PC-3 (cell line): ENCODE measurements around the gene ALOX15B. TPM values are rescaled to one million over a fixed set of nuclear protein-coding genes. Genes with fewer than 3 reads are reported as not detected.

Experiments used
- ATAC-seq: fragments of 200-7000 bp; cut with Tn5 transposase; 2 replicates; pipeline ENCODE4 v1.9.1; 2020; ENCODE audit warnings: mild to moderate bottlenecking, moderate library complexity
- BruUV-seq: library from RNA; stranded (reverse); fragments of 400-500 nt; replicated peaks from 2 replicates; lab custom pipeline; 2021; lab: Mats Ljungman, UMichigan
- CTCF ChIA-PET: fragments of 300-600 bp; sonication (Branson Sonifier 250); formaldehyde crosslinking; loops from one replicate; lab custom pipeline; 2022; ENCODE audit warnings: antibody characterized with exemption; lab: Charles Lee
- POLR2A ChIA-PET: fragments of 300-600 bp; sonication (Branson Sonifier 250); formaldehyde crosslinking; loops from one replicate; lab custom pipeline; 2022; ENCODE audit warnings: antibody characterized with exemption; ENCODE audit not compliant: unreplicated experiment; lab: Charles Lee
- DNase-seq: peaks from one replicate; pipeline ENCODE4 v3.0.0-alpha.2; 2015
- H2AFZ ChIP-seq: fragments of 300-600 bp; sonication (generic); 2 replicates; pipeline ENCODE4 v1.6.0; 2016; ENCODE audit warnings: antibody characterized with exemption, low read length
- H3F3A ChIP-seq: fragments of 300-600 bp; sonication (generic); one replicate; pipeline ENCODE4 v1.6.0; 2017; ENCODE audit warnings: antibody characterized with exemption, low read length, control low read depth, mild to moderate bottlenecking; ENCODE audit not compliant: unreplicated experiment
- H3K27ac ChIP-seq: fragments of 300-600 bp; sonication (generic); 2 replicates; pipeline ENCODE4 v1.5.1; 2016; ENCODE audit warnings: mild to moderate bottlenecking, low read length
- H3K27me3 ChIP-seq: fragments of 300-600 bp; sonication (generic); 2 replicates; pipeline ENCODE4 v1.6.1; 2016; ENCODE audit warnings: low read length, mixed read lengths
- H3K36me3 ChIP-seq: fragments of 300-600 bp; sonication (generic); 2 replicates; pipeline ENCODE4 v1.6.1; 2016; ENCODE audit warnings: low read depth, mixed run types, low read length, mixed read lengths
- H3K4me1 ChIP-seq: fragments of 300-600 bp; sonication (generic); 2 replicates; pipeline ENCODE4 v1.5.1; 2016; ENCODE audit warnings: low read length; ENCODE audit not compliant: insufficient read depth
- H3K4me2 ChIP-seq: fragments of 300-600 bp; sonication (generic); 2 replicates; pipeline ENCODE4 v1.6.0; 2016; ENCODE audit warnings: low read length
- H3K4me3 ChIP-seq: fragments of 300-600 bp; sonication (generic); 2 replicates; pipeline ENCODE4 v1.5.1; 2016; ENCODE audit warnings: mild to moderate bottlenecking, low read length, mixed read lengths
- H3K79me2 ChIP-seq: fragments of 300-600 bp; sonication (generic); 2 replicates; pipeline ENCODE4 v1.6.1; 2017; ENCODE audit warnings: low read length, mixed read lengths
- H3K9ac ChIP-seq: fragments of 300-600 bp; sonication (generic); 2 replicates; pipeline ENCODE4 v1.6.0; 2016; ENCODE audit warnings: mild to moderate bottlenecking, low read length
- H3K9me2 ChIP-seq: fragments of 300-600 bp; sonication (generic); replicated peaks from 2 replicates; pipeline ENCODE4 v1.6.1; 2016; ENCODE audit warnings: mixed run types, low read length, mixed read lengths
- H3K9me3 ChIP-seq: fragments of 300-600 bp; sonication (generic); 2 replicates; pipeline ENCODE4 v1.6.1; 2016; ENCODE audit warnings: low read length, mixed read lengths
- H4K20me1 ChIP-seq: fragments of 300-600 bp; sonication (generic); 2 replicates; pipeline ENCODE4 v1.6.1; 2016; ENCODE audit warnings: low read length, mixed read lengths
- EZH2 ChIP-seq: fragments of 300-600 bp; sonication (generic); IDR thresholded peaks from one replicate; pipeline ENCODE4 v1.6.1; 2017; ENCODE audit warnings: antibody characterized with exemption, mild to moderate bottlenecking, low read length; ENCODE audit not compliant: unreplicated experiment
- EZH2phosphoT487 ChIP-seq: fragments of 300-600 bp; sonication (generic); IDR thresholded peaks from 2 replicates; pipeline ENCODE4 v1.6.1; 2018; ENCODE audit warnings: mild to moderate bottlenecking, antibody characterized with exemption, low read length, borderline replicate concordance
- intact Hi-C: fragments of 100-400 bp; cut with micrococcal nuclease; formaldehyde crosslinking; loops from 2 replicates; pipeline ENCODE4 v1.9.0; 2023
- total RNA-seq: library from RNA; depleted of rRNA; stranded (reverse); fragments of >200 nt; gene quantifications from 2 replicates; pipeline ENCODE4 v1.2.3, GENCODE V29; 2014
- TF ChIP-seq, protein P1 (sequence below): fragments of 300-600 bp; sonication (generic); conservative IDR thresholded peaks from 2 replicates; pipeline ENCODE4 v1.5.1; 2017; ENCODE audit warnings: antibody characterized with exemption, low read depth, mild to moderate bottlenecking, low read length

Gene ALOX15B
- total RNA-seq, 1 experiment from 2014 or later, result not detected

DNA sequence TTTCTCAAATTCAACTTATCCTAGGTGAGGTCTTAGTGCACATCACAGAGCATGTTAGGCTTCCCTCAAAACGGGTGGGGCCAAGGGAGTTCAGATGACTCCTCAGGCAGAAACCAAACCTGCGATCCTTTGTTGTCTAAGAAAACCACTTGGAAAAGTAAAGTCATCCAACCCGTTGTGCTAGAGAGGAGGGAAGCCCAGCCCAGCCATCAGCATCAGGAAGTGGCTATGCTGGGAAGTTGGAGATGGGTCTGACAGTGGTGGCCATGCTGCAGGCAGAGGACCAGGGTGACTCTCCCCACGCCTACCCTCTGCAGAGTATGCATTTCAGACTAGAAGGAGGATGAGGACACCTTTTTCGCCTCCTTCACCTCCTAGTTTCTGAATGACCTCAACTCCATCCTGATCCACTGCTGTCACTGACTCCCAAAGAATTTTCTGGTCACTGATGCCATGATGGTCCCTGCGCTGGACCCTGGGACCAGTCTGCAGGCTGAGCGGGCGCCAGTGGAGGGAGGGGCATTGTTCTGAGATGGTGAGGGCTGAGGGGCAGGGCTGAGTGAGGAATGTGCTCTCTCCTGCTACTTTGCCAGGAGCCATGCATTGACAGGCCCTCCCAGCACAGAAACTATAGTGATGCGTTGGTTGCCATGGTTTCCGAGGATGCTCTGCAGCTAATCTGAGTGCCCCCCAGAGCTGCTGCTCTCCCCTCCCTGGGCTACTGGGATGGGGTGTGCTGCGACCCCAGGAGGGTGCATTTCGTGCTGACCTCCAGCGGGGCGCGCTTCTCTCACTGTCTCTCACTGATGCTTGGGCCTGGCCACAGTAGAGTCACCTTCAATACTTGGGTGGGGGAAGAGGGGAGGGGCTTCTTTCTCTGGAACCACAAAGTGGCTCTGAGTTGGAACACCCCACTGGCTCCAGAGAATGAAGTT, 28.2 kb downstream of the ALOX15B start:
- H3K4me3 ChIP-seq, result no peak overlapping the region
- DNase-seq, result peak; percentile 71
- no peak overlapping the region for H3K9ac ChIP-seq
- POLR2A ChIA-PET, result no interaction called here
- CTCF ChIA-PET, result no interaction called here
- no TSS peak for BruUV-seq
- peak overlapping the region; percentile 10; the same call in 1 of the 2 replicates for H3K4me2 ChIP-seq
- H3K9me3 ChIP-seq, result no peaks in the 10 kb centered on the region
- H4K20me1 ChIP-seq, result no peaks in the 10 kb centered on the region
- H3K79me2 ChIP-seq, result no peaks in the 10 kb centered on the region
- peak overlapping the region; percentile 20; the same call in 1 of the 2 replicates for H2AFZ ChIP-seq
- no peak overlapping the region for H3K27ac ChIP-seq
- peaks cover 16% of the 10 kb centered on the region for H3K4me1 ChIP-seq
- TF ChIP-seq EZH2phosphoT487 (no peak), EZH2 (no peak)
- TF ChIP-seq, protein P1, sequence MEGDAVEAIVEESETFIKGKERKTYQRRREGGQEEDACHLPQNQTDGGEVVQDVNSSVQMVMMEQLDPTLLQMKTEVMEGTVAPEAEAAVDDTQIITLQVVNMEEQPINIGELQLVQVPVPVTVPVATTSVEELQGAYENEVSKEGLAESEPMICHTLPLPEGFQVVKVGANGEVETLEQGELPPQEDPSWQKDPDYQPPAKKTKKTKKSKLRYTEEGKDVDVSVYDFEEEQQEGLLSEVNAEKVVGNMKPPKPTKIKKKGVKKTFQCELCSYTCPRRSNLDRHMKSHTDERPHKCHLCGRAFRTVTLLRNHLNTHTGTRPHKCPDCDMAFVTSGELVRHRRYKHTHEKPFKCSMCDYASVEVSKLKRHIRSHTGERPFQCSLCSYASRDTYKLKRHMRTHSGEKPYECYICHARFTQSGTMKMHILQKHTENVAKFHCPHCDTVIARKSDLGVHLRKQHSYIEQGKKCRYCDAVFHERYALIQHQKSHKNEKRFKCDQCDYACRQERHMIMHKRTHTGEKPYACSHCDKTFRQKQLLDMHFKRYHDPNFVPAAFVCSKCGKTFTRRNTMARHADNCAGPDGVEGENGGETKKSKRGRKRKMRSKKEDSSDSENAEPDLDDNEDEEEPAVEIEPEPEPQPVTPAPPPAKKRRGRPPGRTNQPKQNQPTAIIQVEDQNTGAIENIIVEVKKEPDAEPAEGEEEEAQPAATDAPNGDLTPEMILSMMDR, result no peak
- peaks cover 7% of the 10 kb centered on the region for H3K27me3 ChIP-seq
- H3F3A ChIP-seq, result no peaks in the 10 kb centered on the region
- ATAC-seq, result 0 out of 2 replicates have a peak, but pooled peaks have one; percentile 27
- H3K9me2 ChIP-seq, result no peaks in the 10 kb centered on the region
- H3K36me3 ChIP-seq, result no peaks in the 10 kb centered on the region
- intact Hi-C loops, result no loop called here

GRCh38 chr17:8067806-8068205, 28.9 kb downstream of the ALOX15B start:
- intact Hi-C loops, result no loop called here
- Histone ChIP-seq H3K27ac (no peak overlapping the region), H3K4me1 (peaks cover 17% of the 10 kb centered on the region), H3K27me3 (peaks cover 14% of the 10 kb centered on the region), H3K36me3 (no peaks in the 10 kb centered on the region), H3K9me3 (no peaks in the 10 kb centered on the region), H3F3A (no peaks in the 10 kb centered on the region), H3K9me2 (no peaks in the 10 kb centered on the region), H3K4me3 (no peak overlapping the region), H3K4me2 (no peak overlapping the region), H3K9ac (no peak overlapping the region), H4K20me1 (no peaks in the 10 kb centered on the region), H3K79me2 (no peaks in the 10 kb centered on the region), H2AFZ (no peak overlapping the region)
- no peak for DNase-seq
- ATAC-seq, result no peak
- POLR2A ChIA-PET, result no interaction called here
- CTCF ChIA-PET, result no interaction called here
- BruUV-seq, result no TSS peak
- TF ChIP-seq, protein P1, result no peak
- TF ChIP-seq EZH2phosphoT487, result no peak
- no peak for TF ChIP-seq EZH2
